CD4-positive, alpha-beta T cell (primary cell): Measurements from ENCODE around the gene TACSTD2. TPM values are rescaled to one million over a fixed set of nuclear protein-coding genes. Genes with fewer than 3 reads are reported as not detected.
"Not testable (repeated sequence)": the region's sequence is repeated elsewhere in the genome, so short reads cannot be mapped to it uniquely, and the experiment has no call there.

Source experiments
- ATAC-seq: fragments of 200-7000 bp; cut with Tn5 transposase; one replicate; pipeline ENCODE4 v1.10.0; 2022; ENCODE audit warnings: mild to moderate bottlenecking; ENCODE audit not compliant: poor library complexity
- CTCF ChIA-PET: fragments of 350-600 bp; sonication (Branson Sonifier 250); formaldehyde crosslinking; loops from one replicate; lab custom pipeline; 2021; ENCODE audit warnings: antibody characterized with exemption, inconsistent platforms; lab: Charles Lee
- POLR2A ChIA-PET: fragments of 350-600 bp; sonication (Branson Sonifier 250); formaldehyde crosslinking; loops from one replicate; lab custom pipeline; 2021; ENCODE audit warnings: antibody characterized with exemption, inconsistent platforms; lab: Charles Lee
- DNase-seq, 14 experiments: peaks; one replicate each; pipeline ENCODE4 v3.0.0-alpha.2; 2013 to 2020; ENCODE audit warnings: mixed read lengths in 2 of 14
- H3K27ac ChIP-seq, 2 donors: one replicate each; pipeline versions ENCODE4 v1.5.1 to v1.7.0; 2013; ENCODE audit warnings: low read length in 2 of 2, low read depth in 1 of 2, mild to moderate bottlenecking in 1 of 2
- H3K27me3 ChIP-seq, 2 experiments: 1 replicate in 1 of 2; 2 replicates in 1 of 2; pipeline versions ENCODE4 v1.6.1 to v1.7.0; 2013; ENCODE audit warnings: low read length in 2 of 2, control low read depth in 1 of 2, mild to moderate bottlenecking in 1 of 2, moderate library complexity in 1 of 2; ENCODE audit not compliant: insufficient read depth in 2 of 2, control insufficient read depth in 1 of 2
- H3K36me3 ChIP-seq: one replicate; pipeline ENCODE4 v1.6.1; 2013; ENCODE audit warnings: low read length, control low read depth; ENCODE audit not compliant: insufficient read depth
- H3K4me1 ChIP-seq: one replicate; pipeline ENCODE4 v1.6.1; 2013; ENCODE audit warnings: low read length, control low read depth; ENCODE audit not compliant: insufficient read depth
- H3K4me3 ChIP-seq: one replicate; pipeline ENCODE4 v1.5.1; 2013; ENCODE audit warnings: mild to moderate bottlenecking, low read length, moderate library complexity
- H3K9me3 ChIP-seq, 2 experiments: 1 replicate in 1 of 2; 2 replicates in 1 of 2; pipeline versions ENCODE4 v1.6.1 to v1.7.0; 2013; ENCODE audit warnings: low read length in 2 of 2, mild to moderate bottlenecking in 2 of 2, control low read depth in 1 of 2, moderate library complexity in 1 of 2; ENCODE audit not compliant: control insufficient read depth in 1 of 2, insufficient read depth in 1 of 2
- H3K27ac Mint-ChIP-seq: one replicate; pipeline ENCODE4 v1.8.0; 2020; ENCODE audit warnings: mixed read lengths
- H3K27me3 Mint-ChIP-seq: one replicate; pipeline ENCODE4 v1.8.0; 2021; ENCODE audit warnings: mixed read lengths
- H3K36me3 Mint-ChIP-seq: one replicate; pipeline ENCODE4 v1.8.0; 2021; ENCODE audit warnings: low read depth, mixed read lengths
- H3K4me1 Mint-ChIP-seq: one replicate; pipeline ENCODE4 v1.8.0; 2021; ENCODE audit warnings: low read depth, mixed read lengths
- H3K4me3 Mint-ChIP-seq: one replicate; pipeline ENCODE4 v1.8.0; 2020; ENCODE audit warnings: mild to moderate bottlenecking, mixed read lengths
- H3K9me3 Mint-ChIP-seq: one replicate; pipeline ENCODE4 v1.8.0; 2020; ENCODE audit warnings: mixed read lengths
- CTCF ChIP-seq: fragments of 200-600 bp; IDR thresholded peaks from one replicate; pipeline ENCODE4 v1.8.0; 2022; ENCODE audit warnings: antibody characterized with exemption, mild to moderate bottlenecking
- intact Hi-C, 2 experiments: fragments of 100-400 bp; cut with DNase I in 1 of 2; cut with micrococcal nuclease in 1 of 2; formaldehyde crosslinking; loops; one replicate each; pipeline versions ENCODE4 v1.15.1 to v1.9.0; 2023 to 2025; cut with DNase I, micrococcal nuclease
- total RNA-seq, 174 experiments: library from RNA in 2 of 174; stranded (reverse) in 2 of 174; gene quantifications; one replicate each; pipeline ENCODE4 v1.2.3 and lab custom pipeline; 2021 to 2026

Gene TACSTD2
- total RNA-seq, 2 experiments from 2014 or later: 0.36 TPM

- H3K4me1 Mint-ChIP-seq: peaks cover 9% of the 10 kb centered on the region
These were observed 8.1 kb downstream of the TACSTD2 start for GRCh38 chr1:58568911-58569310.

DNA sequence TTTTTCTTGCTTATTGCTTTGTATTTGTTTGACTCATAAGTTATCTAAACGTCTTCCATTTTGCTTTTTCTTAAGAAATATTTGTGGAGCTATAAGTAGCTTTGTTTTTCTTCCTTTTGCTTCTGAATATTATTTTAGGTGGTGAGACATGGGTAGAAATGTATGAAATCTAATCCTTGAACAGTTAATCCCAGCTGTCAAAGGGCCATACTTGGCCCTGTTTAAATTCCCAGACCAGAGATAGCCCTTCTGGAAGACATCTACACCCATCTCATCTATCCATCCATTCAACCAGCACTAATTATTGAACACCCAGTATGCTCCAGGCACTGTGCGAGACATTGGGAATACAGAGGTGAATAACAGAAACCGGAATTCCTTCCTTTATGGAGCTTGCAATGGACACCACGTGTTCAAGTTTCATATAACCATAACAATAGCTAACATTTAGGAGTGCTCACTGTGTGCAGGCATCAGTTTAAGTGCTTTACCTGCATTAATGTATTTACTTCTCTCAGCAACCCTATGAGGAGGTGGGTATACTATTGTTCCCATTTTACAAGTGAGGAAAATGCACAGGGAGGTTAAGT lies 8.7 kb downstream of the TACSTD2 start:
- Mint-ChIP-seq H3K27me3 (peaks cover 64% of the 10 kb centered on the region), H3K27ac (no peak overlapping the region), H3K36me3 (no peaks in the 10 kb centered on the region), H3K9me3 (no peaks in the 10 kb centered on the region), H3K4me3 (no peak overlapping the region), H3K4me1 (peaks cover 4% of the 10 kb centered on the region)
- intact Hi-C loops: no loop called here
- POLR2A ChIA-PET: interaction anchor here (0.6 kb wide), 1 partner anchor 1261 kb away, joined by 3 read pairs; no protein-coding TSS in a partner anchor
- TF ChIP-seq CTCF: no peak
- Histone ChIP-seq H3K4me3 (no peak overlapping the region), H3K4me1 (no peaks in the 10 kb centered on the region), H3K9me3 (no peaks in the 10 kb centered on the region), H3K36me3 (no peaks in the 10 kb centered on the region), H3K27me3 (peaks cover 6 to 10% of the 10 kb centered on the region in 2 experiments), H3K27ac (no peak overlapping the region)
- ATAC-seq: no peak
- CTCF ChIA-PET: no interaction called here
- no peak for DNase-seq

More at GRCh38 chr1:58568911-58569310, 8.1 kb downstream of the TACSTD2 start:
- ATAC-seq: no peak
- no peak for DNase-seq
- no peaks in the 10 kb centered on the region for H3K36me3 ChIP-seq
- peaks cover 64% of the 10 kb centered on the region for H3K27me3 Mint-ChIP-seq
- H3K36me3 Mint-ChIP-seq: no peaks in the 10 kb centered on the region
- no peak overlapping the region for H3K4me3 ChIP-seq
- intact Hi-C loops: no loop called here
- H3K9me3 Mint-ChIP-seq: no peaks in the 10 kb centered on the region
- H3K4me1 ChIP-seq: peaks cover 1% of the 10 kb centered on the region
- CTCF ChIA-PET: interaction anchor here (0.6 kb wide), 1 partner anchor 27 kb away, joined by 3 read pairs; no protein-coding TSS in a partner anchor
- H3K4me3 Mint-ChIP-seq: no peak overlapping the region
- H3K27ac ChIP-seq: no peak overlapping the region
- no peak overlapping the region for H3K27ac Mint-ChIP-seq
- no peaks in the 10 kb centered on the region for H3K9me3 ChIP-seq
- TF ChIP-seq CTCF: no peak
- POLR2A ChIA-PET: no interaction called here
- peaks cover 6 to 10% of the 10 kb centered on the region in 2 experiments for H3K27me3 ChIP-seq

- no peaks in the 10 kb centered on the region for H3K4me1 ChIP-seq
- H3K27me3 ChIP-seq: peaks cover 6 to 7% of the 10 kb centered on the region in 2 experiments
- intact Hi-C loops: no loop called here
- Mint-ChIP-seq H3K27ac (no peak overlapping the region), H3K9me3 (no peaks in the 10 kb centered on the region), H3K4me1 (no peaks in the 10 kb centered on the region), H3K4me3 (no peak overlapping the region), H3K36me3 (no peaks in the 10 kb centered on the region), H3K27me3 (peaks cover 64% of the 10 kb centered on the region)
- ATAC-seq (no peak), DNase-seq (no peak)
- POLR2A ChIA-PET: no interaction called here
- no peak for TF ChIP-seq CTCF
- CTCF ChIA-PET: no interaction called here
- no peaks in the 10 kb centered on the region for H3K9me3 ChIP-seq
- no peaks in the 10 kb centered on the region for H3K36me3 ChIP-seq
- no peak overlapping the region for H3K27ac ChIP-seq
- H3K4me3 ChIP-seq: no peak overlapping the region
These were observed 10.7 kb downstream of the TACSTD2 start for GRCh38 chr1:58566339-58566738.

- H3K36me3 Mint-ChIP-seq, intact Hi-C loops, DNase-seq, H3K9me3 ChIP-seq, H3K36me3 ChIP-seq, POLR2A ChIA-PET, CTCF ChIA-PET, H3K27ac ChIP-seq, H3K9me3 Mint-ChIP-seq, H3K4me1 Mint-ChIP-seq, H3K4me1 ChIP-seq, H3K27ac Mint-ChIP-seq, H3K4me3 Mint-ChIP-seq, H3K4me3 ChIP-seq, ATAC-seq: not testable (repeated sequence)
- H3K27me3 Mint-ChIP-seq: peaks cover 57% of the 10 kb centered on the region
- peaks cover 7 to 16% of the 10 kb centered on the region in 2 experiments for H3K27me3 ChIP-seq
These were observed 13.3 kb downstream of the TACSTD2 start for GRCh38 chr1:58563715-58564114.
